ENCODE measurements around the gene LRRC4B.

The LRRC4B gene

GRCh38 chr19:50568728-50569698, 778 bp upstream of the LRRC4B start:
- no peak for DNase-seq (ENCODE audit: low read depth)
- no peak overlapping the region for H3K4me3 ChIP-seq (ENCODE audit: low read depth, low read length)
- TF ChIP-seq, protein P1, sequence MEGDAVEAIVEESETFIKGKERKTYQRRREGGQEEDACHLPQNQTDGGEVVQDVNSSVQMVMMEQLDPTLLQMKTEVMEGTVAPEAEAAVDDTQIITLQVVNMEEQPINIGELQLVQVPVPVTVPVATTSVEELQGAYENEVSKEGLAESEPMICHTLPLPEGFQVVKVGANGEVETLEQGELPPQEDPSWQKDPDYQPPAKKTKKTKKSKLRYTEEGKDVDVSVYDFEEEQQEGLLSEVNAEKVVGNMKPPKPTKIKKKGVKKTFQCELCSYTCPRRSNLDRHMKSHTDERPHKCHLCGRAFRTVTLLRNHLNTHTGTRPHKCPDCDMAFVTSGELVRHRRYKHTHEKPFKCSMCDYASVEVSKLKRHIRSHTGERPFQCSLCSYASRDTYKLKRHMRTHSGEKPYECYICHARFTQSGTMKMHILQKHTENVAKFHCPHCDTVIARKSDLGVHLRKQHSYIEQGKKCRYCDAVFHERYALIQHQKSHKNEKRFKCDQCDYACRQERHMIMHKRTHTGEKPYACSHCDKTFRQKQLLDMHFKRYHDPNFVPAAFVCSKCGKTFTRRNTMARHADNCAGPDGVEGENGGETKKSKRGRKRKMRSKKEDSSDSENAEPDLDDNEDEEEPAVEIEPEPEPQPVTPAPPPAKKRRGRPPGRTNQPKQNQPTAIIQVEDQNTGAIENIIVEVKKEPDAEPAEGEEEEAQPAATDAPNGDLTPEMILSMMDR (IDR thresholded peaks at IDR 0.05; ENCODE audit: low read depth, low read length, missing control alignments) = no peak
- in situ Hi-C loops (cut with HindIII; ENCODE audit: low sequenced_read_pairs) = no loop called here

DNA sequence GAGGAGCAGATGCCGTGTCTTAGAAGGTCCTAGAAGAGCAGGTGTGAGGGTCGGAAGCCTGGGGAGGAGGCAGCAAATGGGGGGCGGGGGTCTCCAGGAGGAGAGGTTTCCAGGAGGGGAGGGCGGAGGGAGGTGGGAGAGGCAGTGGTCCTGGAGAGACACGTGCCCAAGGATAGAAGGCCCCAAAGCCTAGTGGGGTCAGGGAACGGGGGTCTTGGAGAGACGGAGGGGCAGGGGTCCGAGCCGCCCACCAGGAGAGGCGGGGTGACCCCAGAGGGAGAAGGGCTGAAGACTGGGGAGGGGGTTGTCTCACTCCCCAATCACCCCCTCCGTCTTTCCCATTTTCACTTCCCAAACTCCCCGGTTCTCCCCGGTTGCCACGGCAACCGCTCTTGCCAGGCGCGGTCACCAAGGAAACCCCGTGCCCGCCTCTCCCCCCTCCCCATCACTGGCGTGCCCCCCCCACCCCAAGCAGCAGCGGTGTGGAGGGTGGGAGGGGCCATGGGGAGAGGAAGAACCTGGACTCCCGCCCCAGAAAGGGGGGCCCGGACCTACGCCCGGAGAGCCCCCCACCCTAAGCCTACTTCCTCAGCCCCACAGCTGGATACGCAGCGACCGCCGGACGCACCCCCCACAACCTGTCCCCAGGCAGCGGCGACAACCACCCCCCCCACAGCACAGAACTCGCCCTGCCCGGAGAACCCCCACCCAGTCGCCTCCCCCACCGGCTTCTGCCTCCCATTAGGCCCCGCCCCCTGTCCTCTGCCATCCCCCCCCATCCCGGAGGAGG, 988 bp downstream of the LRRC4B start:
- TF ChIP-seq, protein P1 (IDR thresholded peaks at IDR 0.05; ENCODE audit: low read depth, low read length, missing control alignments) = no peak
- DNase-seq (ENCODE audit: low read depth) = no peak
- in situ Hi-C loops (cut with HindIII; ENCODE audit: low sequenced_read_pairs) = no loop called here
- H3K4me3 ChIP-seq (ENCODE audit: low read depth, low read length) = no peak overlapping the region

GRCh38 chr19:50565984-50566903, 2.0 kb downstream of the LRRC4B start:
- DNase-seq (ENCODE audit: low read depth) = no peak
- no peak overlapping the region for H3K4me3 ChIP-seq (ENCODE audit: low read depth, low read length)
- in situ Hi-C loops (cut with HindIII; ENCODE audit: low sequenced_read_pairs) = no loop called here
- TF ChIP-seq, protein P1 (IDR thresholded peaks at IDR 0.05; ENCODE audit: low read depth, low read length, missing control alignments) = no peak

GRCh38 chr19:50564229-50565105, 3.8 kb downstream of the LRRC4B start:
- no peak for DNase-seq (ENCODE audit: low read depth)
- TF ChIP-seq, protein P1 (IDR thresholded peaks at IDR 0.05; ENCODE audit: low read depth, low read length, missing control alignments) = no peak
- no peak overlapping the region for H3K4me3 ChIP-seq (ENCODE audit: low read depth, low read length)
- in situ Hi-C loops (cut with HindIII; ENCODE audit: low sequenced_read_pairs) = no loop called here

- DNase-seq (ENCODE audit: low read depth) = no peak
- TF ChIP-seq, protein P1 (IDR thresholded peaks at IDR 0.05; ENCODE audit: low read depth, low read length, missing control alignments) = no peak
- in situ Hi-C loops (cut with HindIII; ENCODE audit: low sequenced_read_pairs) = no loop called here
- H3K4me3 ChIP-seq (ENCODE audit: low read depth, low read length) = no peak overlapping the region
Measured at GRCh38 chr19:50563597-50563996, 4.6 kb downstream of the LRRC4B start.
